Activated T-cell treated with anti-CD3 and anti-CD28 coated beads, Interleukin-2, amount 50 U/mL, for 24 hours (primary cell): ENCODE data around the gene CLIC2.

Source experiments
- DNase-seq: peaks from one replicate; pipeline ENCODE4 v3.0.0-alpha.2; 2020
- H3K27ac Mint-ChIP-seq: 2 replicates; pipeline ENCODE4 v1.8.0; 2020; ENCODE audit warnings: mild to moderate bottlenecking, mixed read lengths
- H3K27me3 Mint-ChIP-seq: 2 replicates; pipeline ENCODE4 v1.8.0; 2020; ENCODE audit warnings: mixed read lengths
- H3K36me3 Mint-ChIP-seq: 2 replicates; pipeline ENCODE4 v1.8.0; 2020; ENCODE audit warnings: low read depth, mixed read lengths
- H3K4me1 Mint-ChIP-seq: 2 replicates; pipeline ENCODE4 v1.8.0; 2020; ENCODE audit warnings: low read depth, mixed read lengths
- H3K4me3 Mint-ChIP-seq: 2 replicates; pipeline ENCODE4 v1.8.0; 2020; ENCODE audit warnings: mild to moderate bottlenecking, moderate library complexity, mixed read lengths
- H3K9me3 Mint-ChIP-seq: 2 replicates; pipeline ENCODE4 v1.8.0; 2020; ENCODE audit warnings: mixed read lengths

Gene CLIC2

GRCh38 chrX:155231163-155231562 is 103.3 kb downstream of the CLIC2 start:
- Mint-ChIP-seq H3K9me3 (no peaks in the 10 kb centered on the region), H3K27me3 (no peaks in the 10 kb centered on the region), H3K4me3 (no peak overlapping the region), H3K4me1 (peaks cover 13% of the 10 kb centered on the region), H3K27ac (peak overlapping the region; percentile 56), H3K36me3 (peaks cover 81% of the 10 kb centered on the region)
- DNase-seq = no peak
